K562 (cell line): ENCODE measurements around the gene NEMP1. TPM values are rescaled to one million over a fixed set of nuclear protein-coding genes. Genes with fewer than 3 reads are reported as not detected.
A peak's percentile ranks its signal among the peaks of the same experiment; 100 is the strongest.

Source experiments
- ATF7 ChIP-seq: fragments of 450-650 bp; IDR thresholded peaks from 2 replicates; pipeline ENCODE4 v1.7.1; 2014; ENCODE audit warnings: mild to moderate bottlenecking, moderate library complexity
- BHLHE40 ChIP-seq: IDR thresholded peaks from 2 replicates; pipeline ENCODE4 v1.6.1; 2011; ENCODE audit warnings: low read length, improper control_type of control experiment
- CXXC5 ChIP-seq: fragments of 250-450 bp; sonication (Bioruptor Pico); IDR thresholded peaks from 2 replicates; pipeline ENCODE4 v1.8.0; 2022; ENCODE audit warnings: inconsistent platforms, mild to moderate bottlenecking, moderate library complexity
- DPF2 ChIP-seq: fragments of 450-650 bp; IDR thresholded peaks from 2 replicates; pipeline ENCODE4 v1.6.1; 2016
- FOXA3 ChIP-seq, 2 experiments: fragments of 450-650 bp in 1 of 2; sonication (generic) in 1 of 2; formaldehyde crosslinking; IDR thresholded peaks in 1 of 2; conservative IDR thresholded peaks in 1 of 2; 2 replicates each; pipeline versions ENCODE4 v1.4.0 to v1.8.0; 2020 to 2022; ENCODE audit warnings: mild to moderate bottlenecking in 2 of 2, missing genetic modification reagents in 1 of 2
- HNRNPLL ChIP-seq: fragments of 200-400 bp; formaldehyde crosslinking; IDR thresholded peaks from 2 replicates; pipeline ENCODE4 v1.6.1; 2017; ENCODE audit warnings: low read length, low read depth, mild to moderate bottlenecking; ENCODE audit not compliant: poor library complexity, severe bottlenecking
- NBN ChIP-seq: fragments of 450-650 bp; IDR thresholded peaks from 2 replicates; pipeline ENCODE4 v1.6.1; 2016; ENCODE audit warnings: low read depth, mild to moderate bottlenecking
- NR2C1 ChIP-seq, 2 experiments: fragments of 450-650 bp; IDR thresholded peaks; 2 replicates each; pipeline ENCODE4 v1.6.1; 2017; ENCODE audit warnings: mild to moderate bottlenecking in 2 of 2, antibody characterized with exemption in 1 of 2, inconsistent platforms in 1 of 2, missing compliant biosample characterization in 1 of 2, missing genetic modification characterization in 1 of 2
- POLR2H ChIP-seq: IDR thresholded peaks from 2 replicates; pipeline ENCODE4 v1.6.1; 2016; ENCODE audit warnings: missing genetic modification characterization, low read depth, mild to moderate bottlenecking, control low read depth, missing compliant biosample characterization, moderate library complexity
- PTBP1 ChIP-seq: fragments of 200-400 bp; formaldehyde crosslinking; IDR thresholded peaks from 2 replicates; pipeline ENCODE4 v1.6.1; 2017; ENCODE audit warnings: low read depth, low read length
- SMAD4 ChIP-seq: fragments of 250-450 bp; sonication (Bioruptor Pico); conservative IDR thresholded peaks from 2 replicates; pipeline ENCODE4 v1.8.0; 2021; ENCODE audit warnings: inconsistent platforms, mild to moderate bottlenecking, moderate library complexity
- SOX6 ChIP-seq: fragments of 450-650 bp; IDR thresholded peaks from 2 replicates; pipeline ENCODE4 v1.6.1; 2014; ENCODE audit warnings: mild to moderate bottlenecking
- SRF ChIP-seq, 2 experiments: fragments of 250-450, 450-650 bp in 1 of 2; sonication (Bioruptor Pico) in 1 of 2; sonication (generic) in 1 of 2; formaldehyde crosslinking; IDR thresholded peaks; 2 replicates each; pipeline versions ENCODE4 v1.5.0 to v1.5.1; 2020 to 2022; ENCODE audit warnings: mild to moderate bottlenecking in 1 of 2, missing genetic modification reagents in 1 of 2
- ZBTB7A ChIP-seq: IDR thresholded peaks from 2 replicates; pipeline ENCODE4 v1.6.1; 2011; ENCODE audit warnings: low read depth, mild to moderate bottlenecking, low read length, moderate library complexity, borderline replicate concordance; ENCODE audit not compliant: control insufficient read depth
- polyA plus RNA-seq, 8 experiments: library from polyadenylated mRNA; depleted of rRNA in 4 of 8; stranded (reverse) in 5 of 8; unstranded in 3 of 8; fragments of >200 nt; fragmentation: Nextera tagmentation in 2 of 8; fragmentation: Illumina TruSeq in 1 of 8; extraction: Ambion mirVana in 2 of 8; extraction: Trizol in 1 of 8; gene quantifications; 2 replicates each; pipeline versions ENCODE4 v1.2.1 to v1.2.3, GENCODE V29; 2011 to 2014; ENCODE audit warnings: inconsistent platforms in 1 of 8, missing spikeins in 1 of 8
- total RNA-seq, 7 experiments: library from RNA; depleted of rRNA in 6 of 7; stranded (reverse); fragments of >200 nt in 6 of 7; fragmentation: Illumina TruSeq in 2 of 7; extraction: Trizol in 2 of 7; gene quantifications; 2 replicates each; pipeline versions ENCODE4 v1.2.1 to v1.2.3, GENCODE V29; 2011 to 2021; ENCODE audit warnings: low replicate concordance in 1 of 7
- TF ChIP-seq, protein P1 (sequence below), 2 experiments: IDR thresholded peaks; 2 replicates each; pipeline ENCODE4 v1.6.1; 2012; ENCODE audit warnings: improper control_type of control experiment in 2 of 2, low read depth in 2 of 2, low read length in 2 of 2, borderline replicate concordance in 1 of 2
- TF ChIP-seq, protein P2 (sequence below), 2 experiments: IDR thresholded peaks; 2 replicates each; pipeline ENCODE4 v1.6.1; 2011; ENCODE audit warnings: borderline replicate concordance in 1 of 2, control low read depth in 1 of 2, low read depth in 1 of 2, low read length in 1 of 2, mild to moderate bottlenecking in 1 of 2, mixed read lengths in 1 of 2, moderate library complexity in 1 of 2; ENCODE audit not compliant: insufficient read depth in 1 of 2, insufficient read length in 1 of 2, poor library complexity in 1 of 2, severe bottlenecking in 1 of 2; ENCODE audit errors: extremely low read depth in 1 of 2
- TF ChIP-seq, protein P3 (sequence below), 2 experiments: fragments of 450-650 bp; conservative IDR thresholded peaks; 2 replicates each; pipeline ENCODE4 v1.6.1; 2017; ENCODE audit warnings: mild to moderate bottlenecking in 2 of 2, moderate library complexity in 2 of 2
- TF ChIP-seq, protein P4 (sequence below): IDR thresholded peaks from 2 replicates; pipeline ENCODE4 v1.6.1; 2011; ENCODE audit warnings: borderline replicate concordance, low read depth, mild to moderate bottlenecking, moderate library complexity, low read length; ENCODE audit not compliant: insufficient read depth, poor library complexity, severe bottlenecking

NEMP1 gene
- total and polyA plus RNA-seq, 9 of the 15 experiments (the other 6 are each of a cell fraction or from before 2014, with no cell fraction given) = 9.5 to 82.2 (median 41.2) TPM

DNA sequence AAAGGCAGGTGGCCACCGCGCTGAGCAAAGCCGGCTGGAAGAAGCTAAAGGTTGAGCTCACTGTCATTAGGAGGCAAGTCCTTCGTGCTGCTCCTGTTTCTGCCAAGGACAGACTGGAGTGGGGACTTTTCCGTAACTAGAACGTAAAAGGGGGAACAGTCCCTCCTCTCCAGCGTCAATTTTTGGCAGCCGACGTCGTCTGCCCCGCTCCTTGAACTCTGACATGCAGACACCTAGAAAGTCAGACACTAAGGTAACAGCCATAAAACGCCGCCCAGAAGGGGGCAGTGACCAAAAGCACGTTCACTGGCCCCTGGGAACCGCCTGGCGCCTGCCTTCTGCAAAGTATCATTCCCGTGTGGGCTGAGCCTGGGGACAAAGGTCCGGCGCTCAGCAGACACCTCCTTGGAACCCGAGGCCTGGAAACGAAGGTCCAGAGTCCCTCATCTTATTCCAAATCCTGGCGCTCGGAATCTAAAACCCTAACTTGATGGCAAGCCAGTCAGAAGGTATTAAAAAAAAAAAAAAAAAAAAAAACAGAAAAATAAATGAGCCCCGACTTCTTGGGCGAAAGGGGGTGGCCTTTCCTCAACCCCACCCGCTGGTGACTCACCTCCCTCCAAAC is 48.6 kb upstream of the NEMP1 start (continued):
- TF ChIP-seq, protein P1, sequence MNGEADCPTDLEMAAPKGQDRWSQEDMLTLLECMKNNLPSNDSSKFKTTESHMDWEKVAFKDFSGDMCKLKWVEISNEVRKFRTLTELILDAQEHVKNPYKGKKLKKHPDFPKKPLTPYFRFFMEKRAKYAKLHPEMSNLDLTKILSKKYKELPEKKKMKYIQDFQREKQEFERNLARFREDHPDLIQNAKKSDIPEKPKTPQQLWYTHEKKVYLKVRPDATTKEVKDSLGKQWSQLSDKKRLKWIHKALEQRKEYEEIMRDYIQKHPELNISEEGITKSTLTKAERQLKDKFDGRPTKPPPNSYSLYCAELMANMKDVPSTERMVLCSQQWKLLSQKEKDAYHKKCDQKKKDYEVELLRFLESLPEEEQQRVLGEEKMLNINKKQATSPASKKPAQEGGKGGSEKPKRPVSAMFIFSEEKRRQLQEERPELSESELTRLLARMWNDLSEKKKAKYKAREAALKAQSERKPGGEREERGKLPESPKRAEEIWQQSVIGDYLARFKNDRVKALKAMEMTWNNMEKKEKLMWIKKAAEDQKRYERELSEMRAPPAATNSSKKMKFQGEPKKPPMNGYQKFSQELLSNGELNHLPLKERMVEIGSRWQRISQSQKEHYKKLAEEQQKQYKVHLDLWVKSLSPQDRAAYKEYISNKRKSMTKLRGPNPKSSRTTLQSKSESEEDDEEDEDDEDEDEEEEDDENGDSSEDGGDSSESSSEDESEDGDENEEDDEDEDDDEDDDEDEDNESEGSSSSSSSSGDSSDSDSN (IDR thresholded peaks at IDR 0.05; ENCODE audit: borderline replicate concordance in 1 of 2, low read depth in 2 of 2, low read length in 2 of 2) = peak in 1 of 2 experiments; percentile 94; a peak in 2 of 4 replicates
- peak; percentile 58 for TF ChIP-seq SMAD4
- TF ChIP-seq HNRNPLL = no peak
- TF ChIP-seq BHLHE40 = peak; percentile 78
- peak in 1 of 2 experiments; percentile 27; a peak in 1 of 4 replicates for TF ChIP-seq SRF (CRISPR knock-in tag; IDR thresholded peaks at IDR 0.05)
- TF ChIP-seq, protein P2, sequence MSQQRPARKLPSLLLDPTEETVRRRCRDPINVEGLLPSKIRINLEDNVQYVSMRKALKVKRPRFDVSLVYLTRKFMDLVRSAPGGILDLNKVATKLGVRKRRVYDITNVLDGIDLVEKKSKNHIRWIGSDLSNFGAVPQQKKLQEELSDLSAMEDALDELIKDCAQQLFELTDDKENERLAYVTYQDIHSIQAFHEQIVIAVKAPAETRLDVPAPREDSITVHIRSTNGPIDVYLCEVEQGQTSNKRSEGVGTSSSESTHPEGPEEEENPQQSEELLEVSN (IDR thresholded peaks at IDR 0.05; ENCODE audit: borderline replicate concordance in 1 of 2, extremely low read depth in 1 of 2, insufficient read depth in 1 of 2, insufficient read length in 1 of 2, low read depth in 1 of 2, low read length in 1 of 2, poor library complexity in 1 of 2, severe bottlenecking in 1 of 2) = peak; percentile 38 to 73
- TF ChIP-seq NR2C1 (IDR thresholded peaks at IDR 0.05) = peak; percentile 58; the same call in 1 of the 2 replicates
- TF ChIP-seq NR2C1 (tag; IDR thresholded peaks at IDR 0.05) = 0 out of 2 replicates have a peak, but pooled peaks have one; percentile 39
- TF ChIP-seq, protein P3, sequence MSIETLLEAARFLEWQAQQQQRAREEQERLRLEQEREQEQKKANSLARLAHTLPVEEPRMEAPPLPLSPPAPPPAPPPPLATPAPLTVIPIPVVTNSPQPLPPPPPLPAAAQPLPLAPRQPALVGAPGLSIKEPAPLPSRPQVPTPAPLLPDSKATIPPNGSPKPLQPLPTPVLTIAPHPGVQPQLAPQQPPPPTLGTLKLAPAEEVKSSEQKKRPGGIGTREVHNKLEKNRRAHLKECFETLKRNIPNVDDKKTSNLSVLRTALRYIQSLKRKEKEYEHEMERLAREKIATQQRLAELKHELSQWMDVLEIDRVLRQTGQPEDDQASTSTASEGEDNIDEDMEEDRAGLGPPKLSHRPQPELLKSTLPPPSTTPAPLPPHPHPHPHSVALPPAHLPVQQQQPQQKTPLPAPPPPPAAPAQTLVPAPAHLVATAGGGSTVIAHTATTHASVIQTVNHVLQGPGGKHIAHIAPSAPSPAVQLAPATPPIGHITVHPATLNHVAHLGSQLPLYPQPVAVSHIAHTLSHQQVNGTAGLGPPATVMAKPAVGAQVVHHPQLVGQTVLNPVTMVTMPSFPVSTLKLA (conservative IDR thresholded peaks at IDR 0.05) = peak; percentile 33 to 45
- no peak for TF ChIP-seq PTBP1
- 0 out of 2 replicates have a peak, but pooled peaks have one; percentile 45 for TF ChIP-seq SOX6
- no peak for TF ChIP-seq POLR2H (tag)
- TF ChIP-seq ZBTB7A = peak; percentile 52; the same call in 1 of the 2 replicates
- 0 out of 2 replicates have a peak, but pooled peaks have one; percentile 50 for TF ChIP-seq NBN
- peak; percentile 49; the same call in 1 of the 2 replicates for TF ChIP-seq ATF7
- TF ChIP-seq CXXC5 (CRISPR knock-in tag) = peak; percentile 40
- peak; percentile 65; the same call in 1 of the 2 replicates for TF ChIP-seq DPF2
- TF ChIP-seq FOXA3 (CRISPR knock-in tag; conservative IDR thresholded peaks at IDR 0.05 in 1 of 2, IDR thresholded peaks at IDR 0.05 in 1 of 2) = 0 out of 4 replicates have a peak, but pooled peaks of 1 of the 2 experiments have one; percentile 41
- TF ChIP-seq, protein P4, sequence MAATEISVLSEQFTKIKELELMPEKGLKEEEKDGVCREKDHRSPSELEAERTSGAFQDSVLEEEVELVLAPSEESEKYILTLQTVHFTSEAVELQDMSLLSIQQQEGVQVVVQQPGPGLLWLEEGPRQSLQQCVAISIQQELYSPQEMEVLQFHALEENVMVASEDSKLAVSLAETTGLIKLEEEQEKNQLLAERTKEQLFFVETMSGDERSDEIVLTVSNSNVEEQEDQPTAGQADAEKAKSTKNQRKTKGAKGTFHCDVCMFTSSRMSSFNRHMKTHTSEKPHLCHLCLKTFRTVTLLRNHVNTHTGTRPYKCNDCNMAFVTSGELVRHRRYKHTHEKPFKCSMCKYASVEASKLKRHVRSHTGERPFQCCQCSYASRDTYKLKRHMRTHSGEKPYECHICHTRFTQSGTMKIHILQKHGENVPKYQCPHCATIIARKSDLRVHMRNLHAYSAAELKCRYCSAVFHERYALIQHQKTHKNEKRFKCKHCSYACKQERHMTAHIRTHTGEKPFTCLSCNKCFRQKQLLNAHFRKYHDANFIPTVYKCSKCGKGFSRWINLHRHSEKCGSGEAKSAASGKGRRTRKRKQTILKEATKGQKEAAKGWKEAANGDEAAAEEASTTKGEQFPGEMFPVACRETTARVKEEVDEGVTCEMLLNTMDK = peak; percentile 88
